HL-60 (cell line): ENCODE measurements around the gene IDH2.

Experiments used
- DNase-seq, 2 experiments: peaks; one replicate each; pipeline ENCODE4 v3.0.0-alpha.2; 2010 to 2020; ENCODE audit warnings: low read depth in 1 of 2, low spot score in 1 of 2
- H3K27ac ChIP-seq: fragments of 250-450 bp; sonication (Bioruptor Pico); replicated peaks from 2 replicates; pipeline ENCODE4 v1.5.1; 2020; ENCODE audit warnings: mild to moderate bottlenecking, moderate library complexity
- H3K27me3 ChIP-seq: fragments of 250-450 bp; sonication (Bioruptor Pico); 2 replicates; pipeline ENCODE4 v1.5.1; 2021; ENCODE audit warnings: mild to moderate bottlenecking, moderate library complexity; ENCODE audit not compliant: insufficient read depth, poor library complexity, severe bottlenecking
- H3K4me3 ChIP-seq: replicated peaks from 2 replicates; pipeline ENCODE4 v1.5.1; 2011; ENCODE audit warnings: mild to moderate bottlenecking, control low read depth, low read length; ENCODE audit not compliant: insufficient read depth
- GABPA ChIP-seq: IDR thresholded peaks from 2 replicates; pipeline ENCODE4 v1.6.1; 2012; ENCODE audit warnings: low read depth
- POLR2AphosphoS5 ChIP-seq: IDR thresholded peaks from 2 replicates; pipeline ENCODE4 v1.6.1; 2012; ENCODE audit warnings: low read depth
- SPI1 ChIP-seq: IDR thresholded peaks from 2 replicates; pipeline ENCODE4 v1.6.1; 2012; ENCODE audit warnings: low read depth, mild to moderate bottlenecking, borderline replicate concordance
- TF ChIP-seq, protein P1 (sequence below): IDR thresholded peaks from one replicate; pipeline ENCODE4 v1.5.1; 2011; ENCODE audit warnings: low read length, control low read depth, inconsistent platforms; ENCODE audit not compliant: insufficient read depth
- TF ChIP-seq, protein P2 (sequence below): IDR thresholded peaks from 2 replicates; pipeline ENCODE4 v1.6.1; 2012; ENCODE audit warnings: low read depth; ENCODE audit not compliant: insufficient replicate concordance

IDH2 gene

DNA sequence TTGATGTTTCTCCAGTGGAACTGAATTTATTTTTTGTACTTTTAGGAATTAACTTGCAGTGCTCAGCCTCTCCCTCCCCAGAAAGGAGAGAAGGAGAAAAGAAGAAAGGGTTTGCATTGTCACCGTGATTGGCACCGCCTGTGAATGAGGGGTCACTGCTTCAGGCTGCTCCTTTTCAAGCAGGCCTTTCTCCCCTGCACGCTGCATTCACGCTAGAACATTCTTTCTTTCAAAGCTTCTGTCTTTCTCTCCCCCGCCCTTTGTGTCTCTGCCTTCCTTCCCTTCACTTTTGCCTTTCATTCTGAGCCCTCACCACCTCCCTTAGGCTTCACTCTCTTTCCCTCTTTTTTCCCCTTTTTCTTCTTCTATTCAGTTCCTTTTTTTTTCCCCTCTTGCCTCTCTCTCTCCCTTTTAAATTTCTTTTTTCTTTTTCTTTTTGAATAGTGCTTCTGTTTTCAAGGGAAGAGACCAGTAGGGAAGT lies 58.7 kb downstream of the IDH2 start:
- DNase-seq: no peak
- Histone ChIP-seq H3K27ac (0 out of 2 replicates have a peak overlapping the region, but pooled peaks have one; percentile 10), H3K4me3 (no peak overlapping the region), H3K27me3 (no peaks in the 10 kb centered on the region)
- TF ChIP-seq SPI1: peak; percentile 22; the same call in 1 of the 2 replicates
- no peak for TF ChIP-seq GABPA

DNA sequence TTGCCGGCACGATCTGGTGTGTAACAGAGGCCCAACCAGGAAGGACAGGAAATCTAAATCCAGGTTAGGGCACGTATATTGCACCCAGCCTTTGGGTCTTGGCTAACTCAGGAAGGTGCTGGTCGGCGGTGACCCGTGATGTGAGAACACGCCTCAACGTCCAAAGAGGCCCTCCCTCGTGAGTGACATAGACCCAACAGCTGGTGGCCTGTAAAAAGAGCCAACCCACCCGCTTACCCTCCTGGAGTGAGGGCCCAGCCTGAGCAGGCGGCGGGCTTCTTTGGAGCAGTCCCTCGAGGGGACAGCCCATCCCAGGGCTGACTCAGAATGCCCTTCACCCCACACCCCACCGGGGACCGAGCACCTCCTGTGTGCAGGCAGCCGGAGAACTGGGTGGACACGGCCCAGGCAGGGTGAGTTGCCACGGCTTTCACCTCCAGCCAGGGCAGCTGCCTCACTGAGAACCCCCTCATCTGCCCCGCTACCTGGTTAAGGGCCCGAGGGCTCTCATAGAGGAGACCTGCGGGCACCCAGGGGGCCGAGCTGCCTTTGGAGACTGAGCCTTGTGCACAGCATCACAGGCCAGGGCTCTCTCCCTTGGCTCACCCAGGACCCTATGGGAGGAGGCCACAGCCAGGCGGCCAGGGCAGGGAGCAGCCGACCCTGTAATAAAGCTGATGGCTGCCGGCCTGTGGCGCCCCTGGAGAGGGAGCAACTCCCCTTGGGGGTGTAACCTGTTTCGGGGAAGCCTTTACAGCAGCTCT lies 59.3 kb downstream of the IDH2 start:
- no peaks in the 10 kb centered on the region for H3K27me3 ChIP-seq
- TF ChIP-seq POLR2AphosphoS5: no peak
- TF ChIP-seq, protein P1, sequence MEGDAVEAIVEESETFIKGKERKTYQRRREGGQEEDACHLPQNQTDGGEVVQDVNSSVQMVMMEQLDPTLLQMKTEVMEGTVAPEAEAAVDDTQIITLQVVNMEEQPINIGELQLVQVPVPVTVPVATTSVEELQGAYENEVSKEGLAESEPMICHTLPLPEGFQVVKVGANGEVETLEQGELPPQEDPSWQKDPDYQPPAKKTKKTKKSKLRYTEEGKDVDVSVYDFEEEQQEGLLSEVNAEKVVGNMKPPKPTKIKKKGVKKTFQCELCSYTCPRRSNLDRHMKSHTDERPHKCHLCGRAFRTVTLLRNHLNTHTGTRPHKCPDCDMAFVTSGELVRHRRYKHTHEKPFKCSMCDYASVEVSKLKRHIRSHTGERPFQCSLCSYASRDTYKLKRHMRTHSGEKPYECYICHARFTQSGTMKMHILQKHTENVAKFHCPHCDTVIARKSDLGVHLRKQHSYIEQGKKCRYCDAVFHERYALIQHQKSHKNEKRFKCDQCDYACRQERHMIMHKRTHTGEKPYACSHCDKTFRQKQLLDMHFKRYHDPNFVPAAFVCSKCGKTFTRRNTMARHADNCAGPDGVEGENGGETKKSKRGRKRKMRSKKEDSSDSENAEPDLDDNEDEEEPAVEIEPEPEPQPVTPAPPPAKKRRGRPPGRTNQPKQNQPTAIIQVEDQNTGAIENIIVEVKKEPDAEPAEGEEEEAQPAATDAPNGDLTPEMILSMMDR: no peak
- TF ChIP-seq, protein P2, sequence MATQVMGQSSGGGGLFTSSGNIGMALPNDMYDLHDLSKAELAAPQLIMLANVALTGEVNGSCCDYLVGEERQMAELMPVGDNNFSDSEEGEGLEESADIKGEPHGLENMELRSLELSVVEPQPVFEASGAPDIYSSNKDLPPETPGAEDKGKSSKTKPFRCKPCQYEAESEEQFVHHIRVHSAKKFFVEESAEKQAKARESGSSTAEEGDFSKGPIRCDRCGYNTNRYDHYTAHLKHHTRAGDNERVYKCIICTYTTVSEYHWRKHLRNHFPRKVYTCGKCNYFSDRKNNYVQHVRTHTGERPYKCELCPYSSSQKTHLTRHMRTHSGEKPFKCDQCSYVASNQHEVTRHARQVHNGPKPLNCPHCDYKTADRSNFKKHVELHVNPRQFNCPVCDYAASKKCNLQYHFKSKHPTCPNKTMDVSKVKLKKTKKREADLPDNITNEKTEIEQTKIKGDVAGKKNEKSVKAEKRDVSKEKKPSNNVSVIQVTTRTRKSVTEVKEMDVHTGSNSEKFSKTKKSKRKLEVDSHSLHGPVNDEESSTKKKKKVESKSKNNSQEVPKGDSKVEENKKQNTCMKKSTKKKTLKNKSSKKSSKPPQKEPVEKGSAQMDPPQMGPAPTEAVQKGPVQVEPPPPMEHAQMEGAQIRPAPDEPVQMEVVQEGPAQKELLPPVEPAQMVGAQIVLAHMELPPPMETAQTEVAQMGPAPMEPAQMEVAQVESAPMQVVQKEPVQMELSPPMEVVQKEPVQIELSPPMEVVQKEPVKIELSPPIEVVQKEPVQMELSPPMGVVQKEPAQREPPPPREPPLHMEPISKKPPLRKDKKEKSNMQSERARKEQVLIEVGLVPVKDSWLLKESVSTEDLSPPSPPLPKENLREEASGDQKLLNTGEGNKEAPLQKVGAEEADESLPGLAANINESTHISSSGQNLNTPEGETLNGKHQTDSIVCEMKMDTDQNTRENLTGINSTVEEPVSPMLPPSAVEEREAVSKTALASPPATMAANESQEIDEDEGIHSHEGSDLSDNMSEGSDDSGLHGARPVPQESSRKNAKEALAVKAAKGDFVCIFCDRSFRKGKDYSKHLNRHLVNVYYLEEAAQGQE: no peak
- TF ChIP-seq SPI1: no peak
- no peak for TF ChIP-seq GABPA
- no peak for DNase-seq
- H3K4me3 ChIP-seq: no peak overlapping the region
- 0 out of 2 replicates have a peak overlapping the region, but pooled peaks have one; percentile 10 for H3K27ac ChIP-seq

DNA sequence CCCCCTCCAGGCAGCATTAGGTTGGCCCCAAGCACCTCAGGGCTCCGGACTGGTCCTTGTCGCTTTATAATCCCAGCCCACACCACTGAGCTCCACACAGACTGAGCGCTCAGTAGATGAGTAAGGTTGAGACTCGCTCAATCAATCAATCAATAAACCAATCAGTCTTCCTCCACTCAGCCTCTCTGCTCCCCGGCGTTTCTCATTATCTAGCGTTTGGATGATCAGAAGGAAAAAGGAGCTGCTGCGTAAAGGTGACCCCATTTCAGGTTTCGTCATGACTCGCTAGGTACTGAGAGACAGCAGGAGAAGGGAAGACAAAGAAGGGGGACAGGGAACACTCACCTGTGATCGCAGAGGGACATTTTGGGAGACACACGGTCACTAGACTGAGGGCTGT lies 59.9 kb downstream of the IDH2 start:
- Histone ChIP-seq H3K27me3 (no peaks in the 10 kb centered on the region), H3K4me3 (no peak overlapping the region), H3K27ac (no peak overlapping the region)
- TF ChIP-seq, protein P2: no peak
- TF ChIP-seq GABPA (no peak), POLR2AphosphoS5 (no peak), SPI1 (no peak)
- TF ChIP-seq, protein P1: no peak
- no peak for DNase-seq

DNA sequence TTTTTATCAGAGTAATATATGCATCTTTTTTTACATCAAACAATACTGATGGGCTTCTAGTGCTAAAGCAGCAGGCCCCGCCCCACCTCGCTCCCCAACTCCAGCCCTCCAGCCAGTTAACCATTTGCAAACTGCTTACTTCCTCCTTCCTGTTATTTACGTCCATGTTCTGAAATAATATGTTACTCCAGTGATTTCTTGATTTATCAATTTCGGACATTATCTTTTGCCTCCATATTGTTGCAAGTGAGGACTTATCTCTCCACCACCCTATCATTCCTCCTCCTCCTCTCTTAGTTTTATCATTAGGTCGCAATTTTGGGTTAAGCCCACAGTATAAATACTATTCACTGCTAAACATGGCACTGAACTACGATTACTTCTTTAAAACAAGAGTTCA lies 61.6 kb downstream of the IDH2 start:
- no peak for DNase-seq
- Histone ChIP-seq H3K4me3 (no peak overlapping the region), H3K27ac (no peak overlapping the region), H3K27me3 (no peaks in the 10 kb centered on the region)
- TF ChIP-seq, protein P1: no peak
- no peak for TF ChIP-seq POLR2AphosphoS5
- TF ChIP-seq, protein P2: no peak
- TF ChIP-seq SPI1: no peak
